Nephron progenitor cell (in vitro differentiated cells): ENCODE results near the gene KIF9.

Experiments
- DNase-seq: peaks from one replicate; pipeline ENCODE4 v3.0.0; 2021
- H3K27ac Mint-ChIP-seq: 2 replicates; pipeline ENCODE4 v1.8.0; 2021; ENCODE audit warnings: mild to moderate bottlenecking, moderate library complexity, mixed read lengths
- H3K27me3 Mint-ChIP-seq: 2 replicates; pipeline ENCODE4 v1.8.0; 2021; ENCODE audit warnings: mild to moderate bottlenecking, low read depth, mixed read lengths; ENCODE audit not compliant: poor library complexity
- H3K36me3 Mint-ChIP-seq: 2 replicates; pipeline ENCODE4 v1.8.0; 2021; ENCODE audit warnings: low read depth, mixed read lengths
- H3K4me1 Mint-ChIP-seq: 2 replicates; pipeline ENCODE4 v1.8.0; 2021; ENCODE audit warnings: mixed read lengths
- H3K4me3 Mint-ChIP-seq: 2 replicates; pipeline ENCODE4 v1.8.0; 2021; ENCODE audit warnings: mild to moderate bottlenecking, moderate library complexity, mixed read lengths
- H3K9me3 Mint-ChIP-seq: 2 replicates; pipeline ENCODE4 v1.8.0; 2021; ENCODE audit warnings: mild to moderate bottlenecking, moderate library complexity, mixed read lengths
- CTCF ChIP-seq: fragments of 200-600 bp; sonication (generic); IDR thresholded peaks from 2 replicates; pipeline ENCODE4 v1.5.0; 2021; ENCODE audit warnings: antibody characterized with exemption

The KIF9 gene

GRCh38 chr3:47247131-47248064 lies 35.2 kb downstream of the KIF9 start:
- H3K4me1 Mint-ChIP-seq, result no peaks in the 10 kb centered on the region
- no peak for DNase-seq
- no peak overlapping the region for H3K27ac Mint-ChIP-seq
- no peak for TF ChIP-seq CTCF
- no peaks in the 10 kb centered on the region for H3K9me3 Mint-ChIP-seq
- H3K36me3 Mint-ChIP-seq, result no peaks in the 10 kb centered on the region
- H3K27me3 Mint-ChIP-seq, result peaks cover 3% of the 10 kb centered on the region
- no peak overlapping the region for H3K4me3 Mint-ChIP-seq

GRCh38 chr3:47245271-47245670 lies 37.3 kb downstream of the KIF9 start:
- Mint-ChIP-seq H3K27me3 (peaks cover 3% of the 10 kb centered on the region), H3K9me3 (no peaks in the 10 kb centered on the region), H3K36me3 (no peaks in the 10 kb centered on the region), H3K4me3 (no peak overlapping the region), H3K27ac (no peak overlapping the region), H3K4me1 (no peaks in the 10 kb centered on the region)
- no peak for DNase-seq
- no peak for TF ChIP-seq CTCF

- peaks cover 3% of the 10 kb centered on the region for H3K27me3 Mint-ChIP-seq
- no peak overlapping the region for H3K4me3 Mint-ChIP-seq
- no peak for DNase-seq
- H3K27ac Mint-ChIP-seq, result no peak overlapping the region
- TF ChIP-seq CTCF, result no peak
- no peaks in the 10 kb centered on the region for H3K4me1 Mint-ChIP-seq
- no peaks in the 10 kb centered on the region for H3K9me3 Mint-ChIP-seq
- no peaks in the 10 kb centered on the region for H3K36me3 Mint-ChIP-seq
Measured at GRCh38 chr3:47244531-47245100, 38.0 kb downstream of the KIF9 start.

GRCh38 chr3:47243419-47244147 lies 39.0 kb downstream of the KIF9 start:
- Mint-ChIP-seq H3K9me3 (no peaks in the 10 kb centered on the region), H3K4me1 (no peaks in the 10 kb centered on the region), H3K4me3 (no peak overlapping the region), H3K27ac (no peak overlapping the region), H3K27me3 (no peaks in the 10 kb centered on the region), H3K36me3 (no peaks in the 10 kb centered on the region)
- TF ChIP-seq CTCF, result no peak
- no peak for DNase-seq

GRCh38 chr3:47239929-47240328 lies 42.7 kb downstream of the KIF9 start:
- Mint-ChIP-seq H3K27ac (no peak overlapping the region), H3K4me3 (no peak overlapping the region), H3K4me1 (no peaks in the 10 kb centered on the region), H3K27me3 (no peaks in the 10 kb centered on the region), H3K36me3 (no peaks in the 10 kb centered on the region), H3K9me3 (no peaks in the 10 kb centered on the region)
- no peak for DNase-seq
- TF ChIP-seq CTCF, result no peak
